Measurements from ENCODE around the gene XKR3.
"Not testable (repeated sequence)": the region's sequence is repeated elsewhere in the genome, so short reads cannot be mapped to it uniquely, and the experiment has no call there.

The XKR3 gene

DNA sequence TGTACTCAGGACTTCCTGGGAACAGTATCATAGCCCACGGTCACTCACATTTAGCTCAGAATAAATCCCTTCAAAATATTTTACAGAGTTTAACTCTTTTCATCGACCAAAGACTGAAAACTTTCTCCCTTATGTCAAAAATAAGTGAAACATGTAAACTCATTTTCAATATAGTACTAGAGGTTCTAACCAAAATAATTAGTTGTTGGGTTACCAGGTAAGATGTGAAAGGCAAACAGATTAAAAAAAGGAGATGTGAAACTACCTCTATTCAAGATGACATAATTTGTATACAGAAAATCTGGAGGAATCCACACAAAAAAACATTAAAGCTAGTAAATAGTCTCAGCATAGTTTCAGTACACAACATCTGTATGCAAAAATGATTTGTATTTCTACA, 20.3 kb downstream of the XKR3 start:
- no peak for DNase-seq

GRCh38 chr22:16803255-16803917, 21.8 kb downstream of the XKR3 start:
- DNase-seq: no peak

DNA sequence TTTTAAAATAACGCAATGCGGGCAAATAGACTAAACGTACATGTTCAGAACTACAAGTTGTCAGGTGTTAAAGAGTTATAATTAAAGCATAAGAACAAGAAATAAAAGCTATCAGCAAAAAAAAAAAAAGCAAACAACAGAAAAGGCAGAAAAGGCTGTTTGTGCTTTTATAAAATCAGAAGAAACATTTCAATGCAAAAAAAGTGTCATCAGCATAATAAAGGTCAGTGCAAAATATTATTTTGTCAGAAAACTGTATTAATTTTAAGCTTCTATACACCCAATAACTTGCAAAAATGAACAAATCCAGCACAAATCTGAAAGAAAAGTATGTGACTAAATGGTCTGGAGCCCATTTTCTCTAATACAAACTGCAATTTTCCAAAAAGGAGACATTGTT, 23.6 kb downstream of the XKR3 start:
- no peak for DNase-seq

- no peak for DNase-seq
Observed at GRCh38 chr22:16801088-16801487, 24.1 kb downstream of the XKR3 start.

DNA sequence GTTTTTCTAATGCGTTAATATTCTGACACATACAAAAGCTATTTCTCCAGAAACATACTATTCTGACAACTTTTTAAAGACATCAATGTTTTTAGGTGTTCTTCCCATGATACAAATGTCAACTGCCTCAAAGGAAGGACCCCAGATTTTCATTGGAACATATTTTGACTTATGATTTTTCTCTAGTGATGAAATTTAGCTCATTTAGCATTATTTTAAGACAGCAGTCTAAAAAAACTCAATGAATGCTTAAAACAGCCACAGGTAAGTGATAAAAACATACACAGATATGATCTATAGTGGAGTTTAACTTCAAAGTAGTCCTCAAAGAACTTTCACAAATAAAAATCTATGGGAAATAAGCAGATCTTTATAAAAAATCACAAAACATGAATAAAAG, 24.9 kb downstream of the XKR3 start:
- no peak for DNase-seq

- not testable (repeated sequence) for DNase-seq
Observed at GRCh38 chr22:16795504-16795903, 29.7 kb downstream of the XKR3 start.

GRCh38 chr22:16793831-16794230, 31.4 kb downstream of the XKR3 start:
- DNase-seq: no peak

- DNase-seq: no peak
Observed at GRCh38 chr22:16789860-16790493, 35.2 kb downstream of the XKR3 start.

GRCh38 chr22:16783930-16784354, 41.3 kb downstream of the XKR3 start:
- DNase-seq: no peak

DNA sequence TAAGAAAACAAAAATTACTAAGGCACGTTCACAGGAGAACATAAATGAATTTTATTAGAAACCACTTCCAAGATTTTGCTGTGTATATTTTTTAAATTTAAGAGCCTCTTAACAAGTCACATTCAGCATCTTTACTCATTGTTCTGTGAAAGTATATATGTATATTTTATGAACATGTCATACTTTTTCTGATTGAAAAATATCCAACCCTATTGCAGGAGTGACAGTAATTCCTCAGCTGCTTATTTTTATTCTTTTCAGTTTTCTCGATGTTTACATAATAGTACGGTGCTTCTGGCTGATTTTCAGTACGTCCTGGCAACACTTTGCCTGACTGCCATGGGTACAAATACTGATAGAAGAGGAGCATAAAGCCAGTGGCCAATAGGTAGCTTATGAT, 41.8 kb downstream of the XKR3 start:
- DNase-seq: no peak

DNA sequence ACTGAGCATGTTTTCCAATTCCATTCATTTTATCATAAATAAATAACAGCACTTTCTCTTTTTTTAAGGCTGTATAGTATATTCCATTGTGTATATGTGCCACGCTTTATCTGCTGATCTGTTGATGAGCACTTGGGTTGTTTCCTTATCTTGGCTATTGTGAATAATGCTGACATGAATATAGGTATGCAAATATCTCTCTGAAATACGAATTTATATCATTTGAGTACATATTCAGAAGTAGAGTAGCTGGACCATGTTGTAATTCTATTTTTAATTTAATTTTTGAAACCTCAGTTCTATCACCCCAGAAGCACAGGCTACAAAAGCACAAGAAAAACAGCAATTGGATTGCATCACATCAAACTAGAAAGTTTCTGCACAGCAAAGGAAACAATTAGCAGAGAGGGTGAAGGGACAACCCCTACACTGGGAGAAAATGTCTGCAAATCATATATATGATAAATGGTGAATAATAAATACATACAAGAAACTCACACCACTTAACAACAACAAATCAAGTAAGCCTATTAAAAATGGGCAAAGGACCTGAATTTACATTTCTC, 43.4 kb downstream of the XKR3 start:
- no peak for DNase-seq

DNA sequence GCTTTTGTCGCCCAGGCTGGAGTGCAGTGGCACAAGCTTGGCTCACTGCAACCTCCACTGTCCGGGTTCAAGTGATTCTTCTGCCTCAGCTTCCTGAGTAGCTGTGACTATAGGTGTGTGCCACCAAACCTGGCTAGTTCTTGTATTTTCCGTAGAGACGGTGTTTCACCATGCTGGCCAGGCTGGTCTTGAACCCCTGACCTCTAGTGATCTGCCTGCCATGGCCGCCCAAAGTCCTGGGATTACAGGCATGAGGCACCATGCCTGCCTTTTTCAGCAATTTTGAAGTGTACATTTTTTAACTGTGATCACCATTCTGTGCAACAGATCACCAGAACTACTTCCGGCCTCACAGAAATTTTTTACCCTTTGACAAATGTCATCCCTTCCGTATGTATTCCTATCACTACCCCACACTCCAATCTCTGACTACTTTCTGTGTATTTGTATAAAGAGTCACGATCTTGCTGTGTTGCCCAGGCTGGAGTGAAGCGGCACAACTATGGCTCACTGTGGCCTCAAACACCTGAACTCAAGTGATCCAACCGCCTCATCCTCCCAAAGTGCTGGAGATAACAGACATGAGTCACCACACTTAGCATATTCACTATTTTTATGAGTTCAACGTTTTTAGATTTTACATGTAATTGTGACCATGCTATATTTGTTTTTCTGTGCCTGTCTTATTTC, 44.0 kb downstream of the XKR3 start:
- no peak for DNase-seq

DNA sequence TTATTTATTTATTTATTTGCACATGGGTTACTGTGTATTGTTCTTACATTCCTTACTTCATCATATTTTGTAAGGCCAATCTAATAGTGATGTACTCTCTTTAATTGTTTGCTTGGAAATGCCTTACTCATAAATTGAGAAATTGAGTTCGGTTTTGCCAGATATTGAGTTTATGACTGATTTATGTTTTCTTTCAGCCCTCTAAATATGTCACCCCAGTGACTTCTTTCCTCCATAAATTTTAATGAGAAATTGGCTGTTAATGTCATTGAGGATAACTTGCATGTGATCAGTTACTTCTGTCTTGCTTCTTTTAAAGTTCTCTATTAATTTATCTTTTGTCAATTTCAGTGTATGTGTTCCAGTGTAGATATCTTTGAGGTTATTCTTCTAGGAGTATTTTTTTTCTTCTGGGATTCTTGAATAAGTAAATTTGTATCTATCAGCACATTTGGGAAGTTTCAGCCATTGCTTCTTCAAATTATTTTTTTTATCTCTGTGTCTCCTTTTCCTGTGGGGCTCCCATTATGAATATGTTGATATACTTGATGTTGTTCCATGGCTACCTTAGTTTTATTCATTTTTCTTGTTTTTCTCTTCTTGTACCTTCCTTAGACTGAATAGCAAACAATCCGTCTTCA, 47.8 kb downstream of the XKR3 start:
- DNase-seq: no peak

GRCh38 chr22:16776080-16776479, 49.1 kb downstream of the XKR3 start:
- DNase-seq: no peak

- no peak for DNase-seq
Observed at GRCh38 chr22:16774911-16775500, 50.2 kb downstream of the XKR3 start.

DNA sequence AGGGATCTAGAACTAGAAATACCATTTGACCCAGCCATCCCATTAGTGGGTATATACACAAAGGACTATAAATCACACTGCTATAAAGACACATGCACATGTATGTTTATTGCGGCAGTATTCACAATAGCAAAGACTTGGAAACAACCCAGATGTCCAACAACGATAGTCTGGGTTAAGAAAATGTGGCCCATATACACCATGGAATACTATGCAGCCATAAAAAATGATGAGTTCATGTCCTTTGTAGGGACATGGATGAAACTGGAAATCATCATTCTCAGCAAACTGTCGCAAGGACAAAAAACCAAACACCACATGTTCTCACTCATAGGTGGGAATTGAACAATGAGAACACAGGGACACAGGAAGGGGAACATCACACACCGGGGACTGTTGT, 53.6 kb downstream of the XKR3 start:
- DNase-seq: not testable (repeated sequence)

DNA sequence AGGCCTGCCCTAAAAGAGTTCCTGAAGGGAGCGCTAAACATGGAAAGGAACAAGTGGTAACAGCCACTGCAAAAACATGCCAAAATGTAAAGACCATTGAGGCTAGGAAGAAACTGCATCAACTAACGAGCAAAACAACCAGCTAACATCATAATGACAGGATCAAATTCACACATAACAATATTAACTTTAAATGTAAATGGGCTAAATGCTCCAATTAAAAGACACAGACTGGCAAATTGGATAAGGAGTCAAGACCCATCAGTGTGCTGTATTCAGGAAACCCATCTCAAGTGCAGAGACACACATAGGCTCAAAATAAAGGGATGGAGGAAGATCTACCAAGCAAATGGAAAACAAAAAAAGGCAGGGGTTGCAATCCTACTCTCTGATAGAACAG, 57.3 kb downstream of the XKR3 start:
- not testable (repeated sequence) for DNase-seq

DNA sequence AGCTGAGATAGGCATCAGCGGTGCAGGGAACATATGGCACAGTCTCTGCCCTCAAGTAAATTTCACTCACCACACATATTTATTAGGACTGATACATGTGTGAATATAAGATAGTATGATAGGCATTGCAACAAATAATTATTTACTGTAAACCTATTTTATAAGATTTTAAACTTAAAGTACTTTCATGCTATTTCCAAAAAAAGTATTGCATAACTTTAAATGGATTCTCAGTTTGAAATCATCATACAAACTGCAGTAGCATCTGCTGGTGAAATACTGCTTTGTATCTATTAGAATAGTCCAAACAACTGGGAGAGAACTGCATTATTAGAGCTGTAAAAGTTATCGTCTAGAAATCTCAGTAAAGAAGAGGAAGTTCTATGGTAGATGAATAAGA, 63.0 kb downstream of the XKR3 start:
- DNase-seq: not testable (repeated sequence)

- not testable (repeated sequence) for DNase-seq
Observed at GRCh38 chr22:16760416-16760815, 64.8 kb downstream of the XKR3 start.

DNA sequence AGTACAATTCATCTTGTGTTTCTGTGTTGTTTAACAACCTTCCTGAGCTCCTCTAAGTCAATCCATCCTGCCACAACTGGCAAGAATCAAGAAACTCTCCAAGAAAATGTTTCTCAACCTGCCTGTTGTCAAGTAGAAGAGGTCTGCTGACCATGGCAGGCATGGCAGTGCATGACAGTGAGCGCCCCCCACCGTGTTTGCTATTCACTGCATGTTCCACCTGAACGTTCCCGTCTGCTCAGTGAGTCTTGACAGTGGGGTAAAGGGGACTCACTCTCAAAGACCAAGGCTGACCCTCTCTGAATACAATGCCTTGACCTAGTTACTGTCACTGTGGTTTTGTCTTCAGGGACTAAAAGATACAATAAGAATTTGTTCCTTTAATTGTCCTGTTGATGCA, 75.9 kb downstream of the XKR3 start:
- not testable (repeated sequence) for DNase-seq

DNA sequence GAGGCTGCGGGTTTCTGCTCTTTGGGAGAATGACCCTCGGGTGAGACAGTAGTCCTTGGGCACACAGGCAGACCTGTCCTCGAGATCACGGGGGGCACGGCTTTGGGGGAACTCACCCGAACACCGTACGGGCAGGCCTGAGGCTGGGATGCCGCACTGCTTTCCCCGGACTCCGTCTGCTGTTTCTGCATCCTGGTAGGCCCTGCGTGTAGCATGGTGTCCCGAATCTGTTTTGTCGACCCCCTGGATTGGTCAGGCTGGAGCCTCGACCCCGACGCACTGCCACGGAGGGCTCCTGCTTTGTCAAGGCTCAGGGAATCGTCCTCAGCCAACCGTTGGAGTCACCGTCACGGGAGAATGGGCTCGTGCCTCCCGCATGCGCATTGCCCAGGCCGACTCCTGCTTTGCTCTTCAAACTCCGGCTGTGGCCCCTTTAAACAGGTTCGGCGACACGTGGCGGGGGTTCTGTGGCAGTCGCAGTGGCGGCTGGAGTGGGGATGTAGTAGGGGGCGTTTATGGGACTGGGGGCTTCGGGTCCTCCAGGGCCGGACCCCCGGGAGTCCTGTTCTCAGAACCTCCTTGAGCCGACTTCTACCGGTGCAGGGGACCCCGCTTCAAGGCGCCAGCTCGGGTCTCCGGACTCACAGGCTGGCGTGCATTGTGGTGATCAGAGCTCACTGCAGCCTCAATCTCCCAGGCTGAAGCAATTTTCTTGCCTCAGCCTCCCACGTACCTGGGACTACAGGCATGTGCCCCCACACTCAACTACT, 76.9 kb downstream of the XKR3 start:
- not testable (repeated sequence) for DNase-seq

Measured in effector CD4-positive, alpha-beta T cell (primary cell).